HG02588 (cell line): Measurements from ENCODE around the gene XAB2.
"Not testable (repeated sequence)": the region's sequence is repeated elsewhere in the genome, so short reads cannot be mapped to it uniquely, and the experiment has no call there.

Source experiments
- ATAC-seq: cut with Tn5 transposase; IDR thresholded peaks from one replicate; pipeline ENCODE4 v1.9.1; 2021; ENCODE audit warnings: mild to moderate bottlenecking, moderate library complexity; ENCODE audit not compliant: unreplicated experiment

The XAB2 gene

GRCh38 chr19:7650148-7650547, 20.8 kb upstream of the XAB2 start:
- ATAC-seq, result no peak

- ATAC-seq, result no peak
Measured at GRCh38 chr19:7648265-7649014, 19.1 kb upstream of the XAB2 start.

- ATAC-seq, result no peak
Measured at GRCh38 chr19:7647156-7647555, 17.8 kb upstream of the XAB2 start.

GRCh38 chr19:7646426-7646700, 17.0 kb upstream of the XAB2 start:
- ATAC-seq, result no peak

GRCh38 chr19:7645656-7646425, 16.5 kb upstream of the XAB2 start:
- no peak for ATAC-seq

GRCh38 chr19:7645163-7645562, 15.8 kb upstream of the XAB2 start:
- no peak for ATAC-seq

GRCh38 chr19:7644550-7644877, 15.2 kb upstream of the XAB2 start:
- ATAC-seq, result no peak

- not testable (repeated sequence) for ATAC-seq
Measured at GRCh38 chr19:7643629-7644549, 14.5 kb upstream of the XAB2 start.

- ATAC-seq, result no peak
Measured at GRCh38 chr19:7643031-7643415, 13.7 kb upstream of the XAB2 start.

- ATAC-seq, result no peak
Measured at GRCh38 chr19:7642295-7643030, 13.1 kb upstream of the XAB2 start.

- no peak for ATAC-seq
Measured at GRCh38 chr19:7641290-7642276, 12.2 kb upstream of the XAB2 start.

GRCh38 chr19:7640803-7641202, 11.5 kb upstream of the XAB2 start:
- no peak for ATAC-seq

- no peak for ATAC-seq
Measured at GRCh38 chr19:7639863-7640348, 10.6 kb upstream of the XAB2 start.

- no peak for ATAC-seq
Measured at GRCh38 chr19:7638802-7639465, 9.6 kb upstream of the XAB2 start.

GRCh38 chr19:7637374-7638256, 8.3 kb upstream of the XAB2 start:
- ATAC-seq, result peak; percentile 6

GRCh38 chr19:7636691-7637373, 7.5 kb upstream of the XAB2 start, which contains the start of gene STXBP2:
Gene STXBP2, plus strand, starts transcription at chr19:7637110. Its CDS starts 40 bp downstream, at chr19:7637150.
- peak; percentile 64 for ATAC-seq

GRCh38 chr19:7636317-7636690, 7.0 kb upstream of the XAB2 start:
- ATAC-seq, result no peak
